H9 (cell line): Measurements from ENCODE around the gene INPP5J. TPM values are rescaled to one million over a fixed set of nuclear protein-coding genes. Genes with fewer than 3 reads are reported as not detected.

Experiments used
- DNase-seq: peaks from one replicate; pipeline ENCODE4 v3.0.0-alpha.2; 2017
- H2AFZ ChIP-seq: one replicate; pipeline ENCODE4 v1.6.1; 2013; ENCODE audit warnings: mild to moderate bottlenecking, low read length, control low read depth, moderate library complexity
- H2AK5ac ChIP-seq: 2 replicates; pipeline ENCODE4 v1.6.1; 2013; ENCODE audit warnings: low read length, control low read depth, mixed read lengths; ENCODE audit not compliant: insufficient read length
- H2BK120ac ChIP-seq: one replicate; pipeline ENCODE4 v1.6.1; 2013; ENCODE audit warnings: low read depth, mild to moderate bottlenecking, low read length, control low read depth, inconsistent platforms; ENCODE audit not compliant: poor library complexity, severe bottlenecking
- H2BK12ac ChIP-seq: 2 replicates; pipeline ENCODE4 v1.6.1; 2013; ENCODE audit warnings: low read length, control low read depth, mixed read lengths, low read depth; ENCODE audit not compliant: insufficient read length
- H2BK15ac ChIP-seq: 2 replicates; pipeline ENCODE4 v1.6.1; 2013; ENCODE audit warnings: low read depth, low read length, control low read depth
- H2BK20ac ChIP-seq: one replicate; pipeline ENCODE4 v1.6.1; 2013; ENCODE audit warnings: low read depth, mild to moderate bottlenecking, low read length, control low read depth, inconsistent platforms; ENCODE audit not compliant: poor library complexity, severe bottlenecking
- H2BK5ac ChIP-seq: 2 replicates; pipeline ENCODE4 v1.6.1; 2013; ENCODE audit warnings: low read length, control low read depth, mixed read lengths; ENCODE audit not compliant: insufficient read length
- H3K14ac ChIP-seq: 2 replicates; pipeline ENCODE4 v1.6.1; 2013; ENCODE audit warnings: low read length, control low read depth; ENCODE audit not compliant: insufficient read depth
- H3K18ac ChIP-seq: 2 replicates; pipeline ENCODE4 v1.6.1; 2013; ENCODE audit warnings: low read depth, mild to moderate bottlenecking, mixed read lengths, low read length, control low read depth; ENCODE audit not compliant: insufficient read length
- H3K23ac ChIP-seq: 2 replicates; pipeline ENCODE4 v1.6.1; 2013; ENCODE audit warnings: low read length, control low read depth, mixed read lengths, low read depth; ENCODE audit not compliant: insufficient read length
- H3K23me2 ChIP-seq: 2 replicates; pipeline ENCODE4 v1.6.1; 2013; ENCODE audit warnings: low read depth, mild to moderate bottlenecking, mixed read lengths, low read length, control low read depth; ENCODE audit not compliant: insufficient read length, poor library complexity, severe bottlenecking
- H3K27ac ChIP-seq: 2 replicates; pipeline ENCODE4 v1.5.1; 2013; ENCODE audit warnings: low read length, control low read depth, mixed read lengths, low read depth; ENCODE audit not compliant: insufficient read length
- H3K27me3 ChIP-seq: 2 replicates; pipeline ENCODE4 v1.6.1; 2013; ENCODE audit warnings: low read length, control low read depth, inconsistent platforms; ENCODE audit not compliant: insufficient read depth
- H3K4ac ChIP-seq: 2 replicates; pipeline ENCODE4 v1.6.1; 2013; ENCODE audit warnings: low read depth, mild to moderate bottlenecking, control low read depth, inconsistent platforms, low read length, moderate library complexity
- H3K4me1 ChIP-seq: 2 replicates; pipeline ENCODE4 v1.6.1; 2013; ENCODE audit warnings: low read length, control low read depth, inconsistent platforms; ENCODE audit not compliant: insufficient read depth
- H3K4me2 ChIP-seq: 2 replicates; pipeline ENCODE4 v1.6.1; 2013; ENCODE audit warnings: low read length, control low read depth, mixed read lengths; ENCODE audit not compliant: insufficient read length, insufficient read depth
- H3K56ac ChIP-seq: 2 replicates; pipeline ENCODE4 v1.6.1; 2013; ENCODE audit warnings: low read depth, mild to moderate bottlenecking, mixed read lengths, low read length, control low read depth; ENCODE audit not compliant: insufficient read length
- H3K79me1 ChIP-seq: 2 replicates; pipeline ENCODE4 v1.6.1; 2013; ENCODE audit warnings: low read depth, mild to moderate bottlenecking, moderate library complexity, low read length, control low read depth, inconsistent platforms; ENCODE audit not compliant: insufficient read depth, poor library complexity, severe bottlenecking
- H3K79me2 ChIP-seq: 2 replicates; pipeline ENCODE4 v1.6.1; 2013; ENCODE audit warnings: low read length, control low read depth, inconsistent platforms; ENCODE audit not compliant: insufficient read depth
- H3K9ac ChIP-seq: 2 replicates; pipeline ENCODE4 v1.6.1; 2013; ENCODE audit warnings: low read length, control low read depth, mixed read lengths; ENCODE audit not compliant: insufficient read length; ENCODE audit errors: extremely low read depth
- H3K9me3 ChIP-seq: one replicate; pipeline ENCODE4 v1.6.1; 2013; ENCODE audit warnings: low read depth, low read length, inconsistent platforms; ENCODE audit not compliant: control insufficient read depth
- H3T11ph ChIP-seq: one replicate; pipeline ENCODE4 v1.6.1; 2013; ENCODE audit warnings: mild to moderate bottlenecking, low read length, control low read depth, inconsistent platforms
- H4K20me1 ChIP-seq: one replicate; pipeline ENCODE4 v1.6.1; 2013; ENCODE audit not compliant: control insufficient read depth, insufficient read length, insufficient read depth
- H4K5ac ChIP-seq: 2 replicates; pipeline ENCODE4 v1.6.1; 2013; ENCODE audit warnings: low read depth, mild to moderate bottlenecking, mixed read lengths, low read length, control low read depth; ENCODE audit not compliant: insufficient read length
- H4K8ac ChIP-seq: replicated peaks from 2 replicates; pipeline ENCODE4 v1.6.1; 2013; ENCODE audit warnings: low read length, control low read depth, mixed read lengths, low read depth; ENCODE audit not compliant: insufficient read length
- H4K91ac ChIP-seq: 2 replicates; pipeline ENCODE4 v1.6.1; 2013; ENCODE audit warnings: low read depth, mild to moderate bottlenecking, moderate library complexity, mixed read lengths, low read length, control low read depth; ENCODE audit not compliant: insufficient read length
- H3K27ac Mint-ChIP-seq, 3 experiments: 2 replicates in 2 of 3; 3 replicates in 1 of 3; pipeline ENCODE4 v1.8.0; 2020 to 2021; ENCODE audit warnings: mixed read lengths in 3 of 3, mild to moderate bottlenecking in 1 of 3, moderate library complexity in 1 of 3
- H3K27me3 Mint-ChIP-seq: 2 replicates; pipeline ENCODE4 v1.8.0; 2021; ENCODE audit warnings: low read depth, mild to moderate bottlenecking, moderate library complexity, mixed read lengths
- H3K36me3 Mint-ChIP-seq, 3 experiments: 2 replicates in 2 of 3; 3 replicates in 1 of 3; pipeline ENCODE4 v1.8.0; 2020 to 2021; ENCODE audit warnings: low read depth in 3 of 3, mixed read lengths in 3 of 3; ENCODE audit not compliant: insufficient read depth in 1 of 3
- H3K4me1 Mint-ChIP-seq, 2 experiments: 2 replicates each; pipeline ENCODE4 v1.8.0; 2020; ENCODE audit warnings: mixed read lengths in 2 of 2
- H3K4me3 Mint-ChIP-seq, 2 experiments: 2 replicates in 1 of 2; 3 replicates in 1 of 2; pipeline ENCODE4 v1.8.0; 2020 to 2021; ENCODE audit warnings: mild to moderate bottlenecking in 2 of 2, mixed read lengths in 2 of 2, moderate library complexity in 1 of 2
- H3K9me3 Mint-ChIP-seq, 2 experiments: 2 replicates in 1 of 2; 3 replicates in 1 of 2; pipeline ENCODE4 v1.8.0; 2020; ENCODE audit warnings: mild to moderate bottlenecking in 2 of 2, mixed read lengths in 2 of 2, moderate library complexity in 1 of 2
- WGBS: extraction: QIAGEN DNeasy Blood & Tissue Kit; methylation state at CpG from one replicate; pipeline ENCODE4 v1.1.7; 2013; ENCODE audit warnings: missing lambda C conversion rate, low lambda C conversion rate, mixed read lengths; ENCODE audit not compliant: insufficient read length; ENCODE audit errors: extremely low coverage; 5-methylcytosine and 5-hydroxymethylcytosine counted together
- total RNA-seq: library from RNA; stranded (reverse); gene quantifications from 2 replicates; pipeline ENCODE4 v1.2.1, GENCODE V29; 2021
- TF ChIP-seq, protein P1 (sequence below): fragments of 200-600 bp; sonication (generic); conservative IDR thresholded peaks from 3 replicates; pipeline ENCODE4 v1.8.0; 2021; ENCODE audit warnings: antibody characterized with exemption, mild to moderate bottlenecking

The INPP5J gene
- total RNA-seq, 1 experiment from 2014 or later: 4.9 TPM

DNA sequence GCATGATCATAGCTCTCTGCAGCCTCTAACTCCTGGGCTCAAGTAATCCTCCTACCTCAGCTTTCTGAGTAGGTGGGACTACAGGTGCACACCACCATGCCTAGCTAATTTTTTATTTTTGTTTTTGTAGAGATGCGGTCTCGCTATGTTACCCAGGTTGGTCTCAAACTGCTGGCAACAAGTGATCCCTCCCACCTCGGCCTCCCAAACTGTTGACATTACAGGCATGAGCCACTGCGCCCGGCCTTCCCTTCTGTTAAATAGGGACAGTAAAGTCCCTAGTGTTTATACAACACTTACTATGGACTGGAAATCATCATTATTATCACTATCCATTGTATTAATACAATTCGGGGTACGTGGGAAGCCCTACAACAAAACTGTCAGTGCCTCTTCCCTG, 28.0 kb upstream of the INPP5J start:
- H2BK5ac ChIP-seq: no peak overlapping the region
- no peak overlapping the region for H3T11ph ChIP-seq
- peaks cover 6% of the 10 kb centered on the region for H3K23me2 ChIP-seq
- no peak overlapping the region for H2BK15ac ChIP-seq
- no peak overlapping the region for H2BK20ac ChIP-seq
- H3K56ac ChIP-seq: no peak overlapping the region
- Mint-ChIP-seq H3K4me3 (no peak overlapping the region), H3K9me3 (no peaks in the 10 kb centered on the region; a peak in 1 of 5 replicates), H3K36me3 (peaks cover 3 to 10% (median 3%) of the 10 kb centered on the region in 3 experiments; a peak in 3 of 7 replicates), H3K27ac (no peak overlapping the region), H3K27me3 (no peaks in the 10 kb centered on the region), H3K4me1 (peaks cover 4 to 30% of the 10 kb centered on the region in 2 experiments)
- H3K9me3 ChIP-seq: no peaks in the 10 kb centered on the region
- no peak overlapping the region for H3K27ac ChIP-seq
- no peak overlapping the region for H2BK12ac ChIP-seq
- H4K5ac ChIP-seq: no peak overlapping the region
- H2AFZ ChIP-seq: no peak overlapping the region
- TF ChIP-seq, protein P1, sequence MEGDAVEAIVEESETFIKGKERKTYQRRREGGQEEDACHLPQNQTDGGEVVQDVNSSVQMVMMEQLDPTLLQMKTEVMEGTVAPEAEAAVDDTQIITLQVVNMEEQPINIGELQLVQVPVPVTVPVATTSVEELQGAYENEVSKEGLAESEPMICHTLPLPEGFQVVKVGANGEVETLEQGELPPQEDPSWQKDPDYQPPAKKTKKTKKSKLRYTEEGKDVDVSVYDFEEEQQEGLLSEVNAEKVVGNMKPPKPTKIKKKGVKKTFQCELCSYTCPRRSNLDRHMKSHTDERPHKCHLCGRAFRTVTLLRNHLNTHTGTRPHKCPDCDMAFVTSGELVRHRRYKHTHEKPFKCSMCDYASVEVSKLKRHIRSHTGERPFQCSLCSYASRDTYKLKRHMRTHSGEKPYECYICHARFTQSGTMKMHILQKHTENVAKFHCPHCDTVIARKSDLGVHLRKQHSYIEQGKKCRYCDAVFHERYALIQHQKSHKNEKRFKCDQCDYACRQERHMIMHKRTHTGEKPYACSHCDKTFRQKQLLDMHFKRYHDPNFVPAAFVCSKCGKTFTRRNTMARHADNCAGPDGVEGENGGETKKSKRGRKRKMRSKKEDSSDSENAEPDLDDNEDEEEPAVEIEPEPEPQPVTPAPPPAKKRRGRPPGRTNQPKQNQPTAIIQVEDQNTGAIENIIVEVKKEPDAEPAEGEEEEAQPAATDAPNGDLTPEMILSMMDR: no peak
- WGBS: no CpG with 5 or more reads among the region's 7 CpGs
- H2BK120ac ChIP-seq: no peak overlapping the region
- H3K9ac ChIP-seq: no peak overlapping the region
- H3K27me3 ChIP-seq: no peaks in the 10 kb centered on the region
- no peak overlapping the region for H3K18ac ChIP-seq
- no peak overlapping the region for H3K4me2 ChIP-seq
- no peak overlapping the region for H2AK5ac ChIP-seq
- no peak overlapping the region for H3K23ac ChIP-seq
- no peak overlapping the region for H3K14ac ChIP-seq
- H3K79me1 ChIP-seq: no peaks in the 10 kb centered on the region
- no peak overlapping the region for H4K91ac ChIP-seq
- H3K4me1 ChIP-seq: 0 out of 2 replicates have a peak, but pooled peaks cover 3% of the 10 kb centered on the region
- H3K79me2 ChIP-seq: no peaks in the 10 kb centered on the region
- H4K20me1 ChIP-seq: no peaks in the 10 kb centered on the region
- H3K4ac ChIP-seq: no peak overlapping the region
- no peak for DNase-seq
- H4K8ac ChIP-seq: no peak overlapping the region
